Measurements from ENCODE around the gene CS. TPM values are rescaled to one million over a fixed set of nuclear protein-coding genes. Genes with fewer than 3 reads are reported as not detected.
A peak's percentile ranks its signal among the peaks of the same experiment; 100 is the strongest.

Gene CS
- total and polyA plus RNA-seq, 2 donors from 2014 or later, result 105 to 166 TPM

DNA sequence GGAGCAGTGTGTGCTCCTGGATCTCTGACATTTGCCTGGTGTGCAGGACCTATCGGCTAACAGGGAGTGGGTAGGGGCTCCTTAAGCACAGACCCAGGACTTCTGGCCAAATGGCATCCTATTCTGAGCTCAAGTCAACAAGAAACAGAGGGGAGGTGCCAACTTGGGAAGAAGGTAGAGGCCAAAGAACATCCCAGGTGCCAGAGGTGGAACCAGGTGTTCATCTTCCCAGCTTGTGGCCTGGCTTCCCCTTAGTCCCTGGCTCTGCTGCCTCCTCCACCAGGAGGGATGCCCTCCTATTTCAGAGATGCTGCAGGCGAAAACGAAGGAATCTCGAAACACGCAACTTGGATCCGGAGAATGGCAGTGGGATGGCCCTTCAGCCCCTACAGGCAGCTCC lies 64.0 kb downstream of the CS start:
- intact Hi-C loops (cut with DNase I), result no loop called here
- FAIRE-seq (no peak), DNase-seq (no peak)
- Histone ChIP-seq H3K27me3 (ENCODE audit: control insufficient read depth, insufficient read depth, low read length) (no peaks in the 10 kb centered on the region), H3K4me1 (ENCODE audit: control insufficient read depth in 2 of 3, insufficient read depth in 2 of 3, low read depth in 1 of 3, low read length in 3 of 3) (no peaks in the 10 kb centered on the region), H3K9ac (ENCODE audit: low read length in 3 of 3) (no peak overlapping the region), H3K36me3 (ENCODE audit: control insufficient read depth in 2 of 3, insufficient read depth in 3 of 3, low read length in 3 of 3) (peaks cover 0 to 5% (median 4%) of the 10 kb centered on the region in 3 donors), H3K4me3 (ENCODE audit: low read length in 3 of 3) (no peak overlapping the region), H3K27ac (ENCODE audit: low read depth in 2 of 2, low read length in 2 of 2) (no peak overlapping the region), H3K9me3 (ENCODE audit: control insufficient read depth in 2 of 3, insufficient read depth in 1 of 3, low read length in 3 of 3) (no peaks in the 10 kb centered on the region)
- TF ChIP-seq, protein P1, sequence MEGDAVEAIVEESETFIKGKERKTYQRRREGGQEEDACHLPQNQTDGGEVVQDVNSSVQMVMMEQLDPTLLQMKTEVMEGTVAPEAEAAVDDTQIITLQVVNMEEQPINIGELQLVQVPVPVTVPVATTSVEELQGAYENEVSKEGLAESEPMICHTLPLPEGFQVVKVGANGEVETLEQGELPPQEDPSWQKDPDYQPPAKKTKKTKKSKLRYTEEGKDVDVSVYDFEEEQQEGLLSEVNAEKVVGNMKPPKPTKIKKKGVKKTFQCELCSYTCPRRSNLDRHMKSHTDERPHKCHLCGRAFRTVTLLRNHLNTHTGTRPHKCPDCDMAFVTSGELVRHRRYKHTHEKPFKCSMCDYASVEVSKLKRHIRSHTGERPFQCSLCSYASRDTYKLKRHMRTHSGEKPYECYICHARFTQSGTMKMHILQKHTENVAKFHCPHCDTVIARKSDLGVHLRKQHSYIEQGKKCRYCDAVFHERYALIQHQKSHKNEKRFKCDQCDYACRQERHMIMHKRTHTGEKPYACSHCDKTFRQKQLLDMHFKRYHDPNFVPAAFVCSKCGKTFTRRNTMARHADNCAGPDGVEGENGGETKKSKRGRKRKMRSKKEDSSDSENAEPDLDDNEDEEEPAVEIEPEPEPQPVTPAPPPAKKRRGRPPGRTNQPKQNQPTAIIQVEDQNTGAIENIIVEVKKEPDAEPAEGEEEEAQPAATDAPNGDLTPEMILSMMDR (IDR thresholded peaks at IDR 0.05; ENCODE audit: borderline replicate concordance, extremely low read depth, insufficient read depth), result no peak

DNA sequence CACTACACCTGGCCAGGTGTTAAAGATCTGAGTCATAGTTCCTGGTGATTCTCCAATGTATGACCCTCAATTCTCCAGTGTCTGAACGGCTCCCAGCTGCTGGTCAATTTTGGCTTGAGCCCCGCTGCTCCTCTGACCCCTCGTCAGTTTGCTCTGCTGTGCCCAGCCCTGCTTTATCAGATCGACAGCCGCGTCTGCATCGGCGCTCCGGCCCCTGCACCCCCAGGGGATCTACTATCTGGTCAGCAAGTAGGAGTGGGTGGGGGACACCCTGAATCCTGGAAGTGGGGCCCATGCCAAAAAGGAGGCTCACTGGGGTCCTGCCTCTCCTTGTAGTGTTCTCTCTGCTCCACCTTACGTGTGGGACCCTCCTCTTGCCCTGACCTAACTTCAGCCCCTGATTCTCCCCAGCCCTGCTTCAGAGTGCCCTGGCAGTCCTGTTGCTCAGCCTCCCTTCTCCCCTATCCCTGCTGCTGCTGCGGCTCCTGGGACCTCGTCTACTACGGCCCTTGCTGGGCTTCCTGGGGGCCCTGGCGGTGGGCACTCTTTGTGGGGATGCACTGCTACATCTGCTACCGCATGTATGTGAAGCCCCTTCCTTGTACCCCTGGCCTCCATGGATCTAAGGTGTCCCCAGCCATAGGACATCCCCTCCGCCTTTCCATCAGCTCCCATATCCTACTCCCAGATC lies 65.2 kb downstream of the CS start:
- no peaks in the 10 kb centered on the region for H3K9me3 ChIP-seq (ENCODE audit: control insufficient read depth in 2 of 3, insufficient read depth in 1 of 3, low read length in 3 of 3)
- H3K9ac ChIP-seq (ENCODE audit: low read length in 3 of 3), result no peak overlapping the region
- no peak overlapping the region for H3K4me3 ChIP-seq (ENCODE audit: low read length in 3 of 3)
- no peaks in the 10 kb centered on the region for H3K27me3 ChIP-seq (ENCODE audit: control insufficient read depth, insufficient read depth, low read length)
- intact Hi-C loops (cut with DNase I), result no loop called here
- no peak for DNase-seq
- H3K4me1 ChIP-seq (ENCODE audit: control insufficient read depth in 2 of 3, insufficient read depth in 2 of 3, low read depth in 1 of 3, low read length in 3 of 3), result peaks cover 0 to 4% (median 0%) of the 10 kb centered on the region in 3 donors
- FAIRE-seq, result no peak
- no peak overlapping the region for H3K27ac ChIP-seq (ENCODE audit: low read depth in 2 of 2, low read length in 2 of 2)
- TF ChIP-seq, protein P1 (IDR thresholded peaks at IDR 0.05; ENCODE audit: borderline replicate concordance, extremely low read depth, insufficient read depth), result no peak
- peaks cover 0 to 5% (median under 1%) of the 10 kb centered on the region in 3 donors for H3K36me3 ChIP-seq (ENCODE audit: control insufficient read depth in 2 of 3, insufficient read depth in 3 of 3, low read length in 3 of 3)

DNA sequence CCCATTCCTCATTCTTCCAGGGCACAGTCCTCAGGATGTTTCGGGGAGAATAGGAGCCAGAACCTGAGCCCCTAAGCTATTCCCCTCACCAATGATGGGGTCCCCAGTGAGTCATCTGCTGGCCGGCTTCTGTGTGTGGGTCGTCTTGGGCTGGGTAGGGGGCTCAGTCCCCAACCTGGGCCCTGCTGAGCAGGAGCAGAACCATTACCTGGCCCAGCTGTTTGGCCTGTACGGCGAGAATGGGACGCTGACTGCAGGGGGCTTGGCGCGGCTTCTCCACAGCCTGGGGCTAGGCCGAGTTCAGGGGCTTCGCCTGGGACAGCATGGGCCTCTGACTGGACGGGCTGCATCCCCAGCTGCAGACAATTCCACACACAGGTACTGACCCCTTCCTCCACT lies 68.9 kb downstream of the CS start:
- FAIRE-seq, result no peak
- intact Hi-C loops (cut with DNase I), result no loop called here

More for the DNA sequence above, 68.9 kb downstream of the CS start:
- Histone ChIP-seq H3K36me3 (ENCODE audit: control insufficient read depth in 2 of 3, insufficient read depth in 3 of 3, low read length in 3 of 3) (peaks cover 0 to 3% (median 0%) of the 10 kb centered on the region in 3 donors), H3K9me3 (ENCODE audit: control insufficient read depth in 2 of 3, insufficient read depth in 1 of 3, low read length in 3 of 3) (no peaks in the 10 kb centered on the region), H3K4me1 (ENCODE audit: control insufficient read depth in 2 of 3, insufficient read depth in 2 of 3, low read depth in 1 of 3, low read length in 3 of 3) (peaks cover 0 to 4% (median 0%) of the 10 kb centered on the region in 3 donors), H3K27me3 (ENCODE audit: control insufficient read depth, insufficient read depth, low read length) (no peaks in the 10 kb centered on the region), H3K9ac (ENCODE audit: low read length in 3 of 3) (peak overlapping the region in 1 of 3 donors; percentile 30), H3K27ac (ENCODE audit: low read depth in 2 of 2, low read length in 2 of 2) (peak overlapping the region in 1 of 2 donors; percentile 84), H3K4me3 (ENCODE audit: low read length in 3 of 3) (peak overlapping the region in 2 of 3 donors; percentile 64 to 68)
- DNase-seq, result no peak
- TF ChIP-seq, protein P1 (IDR thresholded peaks at IDR 0.05; ENCODE audit: borderline replicate concordance, extremely low read depth, insufficient read depth), result no peak
